CD14-positive monocyte (primary cell): ENCODE measurements around the gene PHC3. TPM values are rescaled to one million over a fixed set of nuclear protein-coding genes. Genes with fewer than 3 reads are reported as not detected.

Experiments
- DNase-seq, 3 donors: peaks; one replicate each; pipeline ENCODE4 v3.0.0-alpha.2; 2011 to 2022
- H2AFZ ChIP-seq: 2 replicates; pipeline ENCODE4 v1.6.0; 2012; ENCODE audit warnings: mild to moderate bottlenecking, low read depth, low read length, inconsistent platforms; ENCODE audit not compliant: insufficient read depth, poor library complexity, severe bottlenecking
- H3K27ac ChIP-seq, 2 donors: 1 replicate in 1 of 2; 2 replicates in 1 of 2; pipeline ENCODE4 v1.5.1; 2012 to 2013; ENCODE audit warnings: low read length in 2 of 2, control low read depth in 1 of 2, inconsistent platforms in 1 of 2, low read depth in 1 of 2, mild to moderate bottlenecking in 1 of 2
- H3K27me3 ChIP-seq, 2 donors: one replicate each; pipeline versions ENCODE4 v1.6.0 to v1.6.1; 2011 to 2013; ENCODE audit warnings: low read length in 2 of 2; ENCODE audit not compliant: control insufficient read depth in 2 of 2, insufficient read depth in 2 of 2
- H3K36me3 ChIP-seq, 2 donors: replicated peaks in 1 of 2; 1 replicate in 1 of 2; 2 replicates in 1 of 2; pipeline versions ENCODE4 v1.5.1 to v1.6.1; 2012 to 2013; ENCODE audit warnings: low read length in 2 of 2, control low read depth in 1 of 2, inconsistent platforms in 1 of 2, mild to moderate bottlenecking in 1 of 2; ENCODE audit not compliant: insufficient read depth in 2 of 2, control insufficient read depth in 1 of 2
- H3K4me1 ChIP-seq, 2 donors: 1 replicate in 1 of 2; 2 replicates in 1 of 2; pipeline versions ENCODE4 v1.5.1 to v1.6.1; 2012 to 2013; ENCODE audit warnings: low read length in 2 of 2, control low read depth in 1 of 2, inconsistent platforms in 1 of 2, mild to moderate bottlenecking in 1 of 2, moderate library complexity in 1 of 2; ENCODE audit not compliant: insufficient read depth in 2 of 2, control insufficient read depth in 1 of 2
- H3K4me2 ChIP-seq: replicated peaks from 2 replicates; pipeline ENCODE3; 2012; ENCODE audit warnings: low read length, moderate library complexity, mild to moderate bottlenecking; ENCODE audit not compliant: poor library complexity, severe bottlenecking; ENCODE audit errors: extremely low read depth
- H3K4me3 ChIP-seq, 3 experiments: fragments of 200-600 bp in 1 of 3; sonication (generic) in 1 of 3; replicated peaks in 1 of 3; 1 replicate in 2 of 3; 2 replicates in 1 of 3; pipeline ENCODE4 v1.5.1; 2011 to 2013; ENCODE audit warnings: low read length in 3 of 3, mild to moderate bottlenecking in 3 of 3, control low read depth in 2 of 3, low read depth in 2 of 3, inconsistent platforms in 1 of 3, moderate library complexity in 1 of 3
- H3K79me2 ChIP-seq: 2 replicates; pipeline ENCODE4 v1.6.0; 2012; ENCODE audit warnings: mild to moderate bottlenecking, control low read depth, inconsistent platforms, low read length, moderate library complexity; ENCODE audit not compliant: insufficient read depth
- H3K9ac ChIP-seq: 2 replicates; pipeline ENCODE4 v1.6.0; 2017; ENCODE audit warnings: low read length, mild to moderate bottlenecking; ENCODE audit not compliant: insufficient read depth, poor library complexity, severe bottlenecking
- H3K9me3 ChIP-seq, 2 donors: replicated peaks in 1 of 2; 1 replicate in 1 of 2; 2 replicates in 1 of 2; pipeline versions ENCODE4 v1.5.1 to v1.6.1; 2012 to 2013; ENCODE audit warnings: low read length in 2 of 2, control low read depth in 1 of 2; ENCODE audit not compliant: control insufficient read depth in 1 of 2, insufficient read depth in 1 of 2
- H4K20me1 ChIP-seq: 2 replicates; pipeline ENCODE4 v1.6.0; 2012; ENCODE audit warnings: mild to moderate bottlenecking, low read length, control low read depth, moderate library complexity; ENCODE audit not compliant: insufficient read depth
- H3K27ac Mint-ChIP-seq, 7 donors: one replicate each; pipeline ENCODE4 v1.8.0; 2020; ENCODE audit warnings: mild to moderate bottlenecking in 7 of 7, mixed read lengths in 7 of 7, moderate library complexity in 6 of 7, inconsistent platforms in 2 of 7
- H3K27me3 Mint-ChIP-seq, 3 donors: one replicate each; pipeline ENCODE4 v1.8.0; 2021 to 2022; ENCODE audit warnings: low read depth in 3 of 3, mild to moderate bottlenecking in 3 of 3, mixed read lengths in 3 of 3, moderate library complexity in 3 of 3, inconsistent platforms in 1 of 3
- H3K36me3 Mint-ChIP-seq, 2 donors: one replicate each; pipeline ENCODE4 v1.8.0; 2020; ENCODE audit warnings: mixed read lengths in 2 of 2, inconsistent platforms in 1 of 2, mild to moderate bottlenecking in 1 of 2
- H3K4me1 Mint-ChIP-seq: one replicate; pipeline ENCODE4 v1.8.0; 2020; ENCODE audit warnings: mild to moderate bottlenecking, mixed read lengths
- H3K4me3 Mint-ChIP-seq, 2 donors: one replicate each; pipeline ENCODE4 v1.8.0; 2020; ENCODE audit warnings: mild to moderate bottlenecking in 2 of 2, mixed read lengths in 2 of 2, moderate library complexity in 1 of 2
- H3K9me3 Mint-ChIP-seq, 7 donors: one replicate each; pipeline ENCODE4 v1.8.0; 2020 to 2022; ENCODE audit warnings: mixed read lengths in 7 of 7, mild to moderate bottlenecking in 6 of 7, moderate library complexity in 6 of 7, inconsistent platforms in 2 of 7
- WGBS: methylation state at CpG from one replicate; pipeline ENCODE4 v1.1.5; 2013; ENCODE audit warnings: missing lambda C conversion rate; ENCODE audit not compliant: insufficient coverage; 5-methylcytosine and 5-hydroxymethylcytosine counted together
- intact Hi-C, 2 donors: fragments of 100-400 bp; cut with micrococcal nuclease; formaldehyde crosslinking; loops; one replicate each; pipeline versions ENCODE4 v1.15.0 to v1.15.1; 2023
- polyA plus RNA-seq, 3 donors: library from polyadenylated mRNA; depleted of rRNA in 1 of 3; unstranded in 2 of 3; stranded (reverse) in 1 of 3; fragments of 300-500 nt in 2 of 3; fragments of >200 nt in 1 of 3; fragmentation: Illumina TruSeq in 2 of 3; gene quantifications; 1 replicate in 2 of 3; 2 replicates in 1 of 3; pipeline ENCODE4 v1.2.3, GENCODE V29; 2012 to 2021
- TF ChIP-seq, protein P1 (sequence below): fragments of 200-600 bp; IDR thresholded peaks from one replicate; pipeline ENCODE4 v1.8.0; 2022; ENCODE audit warnings: antibody characterized with exemption, mild to moderate bottlenecking

PHC3 gene
- polyA plus RNA-seq, 3 donors = 7.5 to 26.1 (median 12.6) TPM

DNA sequence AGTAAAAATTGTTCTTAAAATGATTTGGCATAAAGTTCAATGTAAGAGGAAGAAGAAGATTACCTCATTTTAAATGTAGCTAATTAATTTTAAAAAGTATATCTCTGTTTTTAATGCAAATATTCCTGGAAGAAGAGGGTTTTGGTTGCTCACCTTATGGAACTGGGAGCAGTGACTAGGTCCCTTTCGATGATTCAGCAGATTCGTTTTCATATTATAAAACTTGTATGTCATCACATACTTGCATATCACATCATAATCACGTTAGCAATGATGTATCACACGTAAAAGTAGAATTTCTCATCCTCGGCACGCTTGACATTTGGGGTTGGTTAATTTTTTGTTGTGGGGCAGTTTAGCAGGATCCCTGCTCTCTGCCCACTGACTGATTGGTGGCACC is 96.1 kb downstream of the PHC3 start:
- no peaks in the 10 kb centered on the region for H3K27me3 ChIP-seq
- H3K36me3 ChIP-seq = peaks cover 59 to 94% of the 10 kb centered on the region in 2 donors
- no peak overlapping the region for H3K4me2 ChIP-seq
- peak overlapping the region in 3 of 7 donors; percentile 7 to 73 (median 50) for H3K27ac Mint-ChIP-seq
- H3K27ac ChIP-seq = no peak overlapping the region
- no peak overlapping the region for H3K9ac ChIP-seq
- H3K9me3 ChIP-seq = no peaks in the 10 kb centered on the region
- peaks cover 58 to 74% of the 10 kb centered on the region in 2 donors for H3K36me3 Mint-ChIP-seq
- DNase-seq = no peak
- no peaks in the 10 kb centered on the region for H3K27me3 Mint-ChIP-seq
- H3K4me1 ChIP-seq = no peaks in the 10 kb centered on the region
- no peak overlapping the region for H2AFZ ChIP-seq
- no peak overlapping the region for H3K4me3 Mint-ChIP-seq
- no peaks in the 10 kb centered on the region for H3K79me2 ChIP-seq
- no peaks in the 10 kb centered on the region for H3K4me1 Mint-ChIP-seq
- H3K4me3 ChIP-seq = no peak overlapping the region
- WGBS = no CpG with 5 or more reads among the region's 6 CpGs
- TF ChIP-seq, protein P1, sequence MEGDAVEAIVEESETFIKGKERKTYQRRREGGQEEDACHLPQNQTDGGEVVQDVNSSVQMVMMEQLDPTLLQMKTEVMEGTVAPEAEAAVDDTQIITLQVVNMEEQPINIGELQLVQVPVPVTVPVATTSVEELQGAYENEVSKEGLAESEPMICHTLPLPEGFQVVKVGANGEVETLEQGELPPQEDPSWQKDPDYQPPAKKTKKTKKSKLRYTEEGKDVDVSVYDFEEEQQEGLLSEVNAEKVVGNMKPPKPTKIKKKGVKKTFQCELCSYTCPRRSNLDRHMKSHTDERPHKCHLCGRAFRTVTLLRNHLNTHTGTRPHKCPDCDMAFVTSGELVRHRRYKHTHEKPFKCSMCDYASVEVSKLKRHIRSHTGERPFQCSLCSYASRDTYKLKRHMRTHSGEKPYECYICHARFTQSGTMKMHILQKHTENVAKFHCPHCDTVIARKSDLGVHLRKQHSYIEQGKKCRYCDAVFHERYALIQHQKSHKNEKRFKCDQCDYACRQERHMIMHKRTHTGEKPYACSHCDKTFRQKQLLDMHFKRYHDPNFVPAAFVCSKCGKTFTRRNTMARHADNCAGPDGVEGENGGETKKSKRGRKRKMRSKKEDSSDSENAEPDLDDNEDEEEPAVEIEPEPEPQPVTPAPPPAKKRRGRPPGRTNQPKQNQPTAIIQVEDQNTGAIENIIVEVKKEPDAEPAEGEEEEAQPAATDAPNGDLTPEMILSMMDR = no peak
- no peaks in the 10 kb centered on the region for H3K9me3 Mint-ChIP-seq
- peaks cover 7% of the 10 kb centered on the region for H4K20me1 ChIP-seq
- intact Hi-C loops = no loop called here

DNA sequence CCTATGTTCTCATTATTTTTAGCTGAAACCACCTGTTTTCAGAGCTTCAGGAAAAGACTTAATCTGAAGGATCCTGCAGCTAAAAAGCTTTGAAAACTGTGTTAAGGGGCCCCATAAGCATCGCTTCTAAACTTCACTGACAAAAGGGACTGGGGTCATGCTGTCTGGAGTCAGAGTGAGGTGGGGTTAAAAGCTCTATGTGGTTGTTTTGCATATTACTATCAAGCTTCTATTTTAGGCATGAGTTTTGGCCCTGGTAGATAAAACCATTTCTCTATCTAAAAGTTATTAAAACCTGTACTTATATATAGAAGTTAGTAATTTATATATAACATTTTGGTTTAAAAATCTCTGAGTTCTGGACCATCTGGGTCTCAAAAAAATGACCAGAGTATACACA is 98.2 kb downstream of the PHC3 start:
- WGBS = 100% methylated on average over 1 of the region's 1 CpG
- H3K4me1 ChIP-seq = no peaks in the 10 kb centered on the region
- H3K27me3 ChIP-seq = no peaks in the 10 kb centered on the region
- Mint-ChIP-seq H3K4me1 (no peaks in the 10 kb centered on the region), H3K27ac (peak overlapping the region in 2 of 7 donors; percentile 2 to 20), H3K4me3 (no peak overlapping the region), H3K36me3 (peaks cover 51 to 69% of the 10 kb centered on the region in 2 donors), H3K27me3 (no peaks in the 10 kb centered on the region), H3K9me3 (no peaks in the 10 kb centered on the region)
- no peaks in the 10 kb centered on the region for H3K79me2 ChIP-seq
- no peak for DNase-seq
- intact Hi-C loops = no loop called here
- no peak overlapping the region for H3K4me2 ChIP-seq
- peaks cover 48 to 78% of the 10 kb centered on the region in 2 donors for H3K36me3 ChIP-seq
- TF ChIP-seq, protein P1 = no peak
- H3K4me3 ChIP-seq = no peak overlapping the region
- H4K20me1 ChIP-seq = no peaks in the 10 kb centered on the region
- H3K27ac ChIP-seq = no peak overlapping the region
- no peaks in the 10 kb centered on the region for H3K9me3 ChIP-seq
- no peak overlapping the region for H3K9ac ChIP-seq
- H2AFZ ChIP-seq = no peak overlapping the region
